ENCODE data around the gene NRF1.

Gene NRF1

GRCh38 chr7:129804111-129804889 lies 192.8 kb downstream of the NRF1 start:
- DNase-seq (ENCODE audit: low spot score), result no peak

- DNase-seq (ENCODE audit: low spot score), result no peak
Measured at GRCh38 chr7:129804890-129805719, 193.6 kb downstream of the NRF1 start.
